ENCODE data around the gene SLC25A24.

- TF ChIP-seq CTCF (IDR thresholded peaks at IDR 0.05; ENCODE audit: insufficient read depth, low read length, poor library complexity, severe bottlenecking) (no peak), EZH2phosphoT487 (conservative IDR thresholded peaks at IDR 0.05; ENCODE audit: low read length) (no peak)
Observed at GRCh38 chr1:108142773-108143394, 57.3 kb downstream of the SLC25A24 start.

Data from SU-DHL-6 (cell line).